GM04503 (cell line): ENCODE measurements around the gene RPL32.
"Not testable (repeated sequence)": the region's sequence is repeated elsewhere in the genome, so short reads cannot be mapped to it uniquely, and the experiment has no call there.

Source experiments
- DNase-seq: peaks from one replicate; pipeline ENCODE4 v3.0.0-alpha.2; 2012; ENCODE audit warnings: low read depth

RPL32 gene

GRCh38 chr3:12841149-12841969, at the start of gene RPL32:
Gene RPL32, minus strand, starts transcription at chr3:12841565. Its CDS starts 1,328 bp downstream, at chr3:12840237.
- peak; percentile 81 for DNase-seq

GRCh38 chr3:12890610-12891390, 49.4 kb upstream of the RPL32 start:
- DNase-seq = no peak

- DNase-seq = no peak
Measured at GRCh38 chr3:12886736-12887135, 45.4 kb upstream of the RPL32 start.

- DNase-seq = no peak
Measured at GRCh38 chr3:12886106-12886679, 44.8 kb upstream of the RPL32 start.

GRCh38 chr3:12885583-12885930, 44.2 kb upstream of the RPL32 start:
- DNase-seq = no peak

- DNase-seq = no peak
Measured at GRCh38 chr3:12884790-12885582, 43.6 kb upstream of the RPL32 start.

- DNase-seq = peak; percentile 11
Measured at GRCh38 chr3:12884186-12884680, 42.9 kb upstream of the RPL32 start.

GRCh38 chr3:12882336-12883310, 41.3 kb upstream of the RPL32 start:
- DNase-seq = no peak

GRCh38 chr3:12881858-12882257, 40.5 kb upstream of the RPL32 start:
- DNase-seq = not testable (repeated sequence)

- no peak for DNase-seq
Measured at GRCh38 chr3:12879191-12879815, 37.9 kb upstream of the RPL32 start.

GRCh38 chr3:12878758-12879157, 37.4 kb upstream of the RPL32 start:
- not testable (repeated sequence) for DNase-seq

GRCh38 chr3:12878141-12878574, 36.8 kb upstream of the RPL32 start:
- no peak for DNase-seq

GRCh38 chr3:12877040-12877439, 35.7 kb upstream of the RPL32 start:
- no peak for DNase-seq

- DNase-seq = no peak
Measured at GRCh38 chr3:12875857-12876836, 34.8 kb upstream of the RPL32 start.

- no peak for DNase-seq
Measured at GRCh38 chr3:12871404-12871983, 30.1 kb upstream of the RPL32 start.

GRCh38 chr3:12870942-12871341, 29.6 kb upstream of the RPL32 start:
- DNase-seq = peak; percentile 17

- no peak for DNase-seq
Measured at GRCh38 chr3:12869035-12869621, 27.8 kb upstream of the RPL32 start.
